Bronchial epithelial cell (primary cell): ENCODE data around the gene PCNX3. TPM values are rescaled to one million over a fixed set of nuclear protein-coding genes. Genes with fewer than 3 reads are reported as not detected.

Source experiments
- DNase-seq: peaks from one replicate; pipeline ENCODE4 v3.0.0-alpha.2; 2010; ENCODE audit warnings: low read depth
- FAIRE-seq: peaks from 2 replicates; lab custom pipeline; 2011; peaks lifted over from hg19 to GRCh38; lab: Jason Lieb, UNC
- H3K27me3 ChIP-seq: 2 replicates; pipeline ENCODE4 v1.5.1; 2011; ENCODE audit warnings: low read length; ENCODE audit not compliant: control insufficient read depth, insufficient read depth
- H3K36me3 ChIP-seq: 2 replicates; pipeline ENCODE4 v1.5.1; 2011; ENCODE audit warnings: low read length; ENCODE audit not compliant: control insufficient read depth, insufficient read depth
- H3K4me3 ChIP-seq: 2 replicates; pipeline ENCODE4 v1.5.1; 2011; ENCODE audit warnings: mild to moderate bottlenecking, low read depth, low read length, control low read depth
- CTCF ChIP-seq: IDR thresholded peaks from 2 replicates; pipeline ENCODE4 v1.5.1; 2011; ENCODE audit warnings: mild to moderate bottlenecking, moderate library complexity, low read length, control low read depth, inconsistent platforms; ENCODE audit not compliant: insufficient read depth, severe bottlenecking
- total RNA-seq: library from RNA; depleted of rRNA; stranded (reverse); fragments of >200 nt; gene quantifications from 2 replicates; pipeline ENCODE4 v1.2.1, GENCODE V29; 2014

Gene PCNX3
- total RNA-seq, 1 donor from 2014 or later = 5.3 TPM

GRCh38 chr11:65579291-65579690 lies 36.3 kb upstream of the PCNX3 start:
- no peak for TF ChIP-seq CTCF
- no peak overlapping the region for H3K4me3 ChIP-seq
- peaks cover 34% of the 10 kb centered on the region for H3K36me3 ChIP-seq
- DNase-seq (no peak), FAIRE-seq (no peak)
- H3K27me3 ChIP-seq = no peaks in the 10 kb centered on the region

- Histone ChIP-seq H3K27me3 (no peaks in the 10 kb centered on the region), H3K36me3 (peaks cover 35% of the 10 kb centered on the region), H3K4me3 (no peak overlapping the region)
- FAIRE-seq = no peak
- DNase-seq = no peak
- TF ChIP-seq CTCF = no peak
Observed at GRCh38 chr11:65580031-65580692, 35.4 kb upstream of the PCNX3 start.

GRCh38 chr11:65580756-65581155 lies 34.8 kb upstream of the PCNX3 start:
- no peak for FAIRE-seq

GRCh38 chr11:65581928-65582327 lies 33.6 kb upstream of the PCNX3 start:
- H3K36me3 ChIP-seq = peaks cover 46% of the 10 kb centered on the region
- DNase-seq = no peak

More at GRCh38 chr11:65580756-65581155, 34.8 kb upstream of the PCNX3 start:
- Histone ChIP-seq H3K4me3 (no peak overlapping the region), H3K27me3 (no peaks in the 10 kb centered on the region), H3K36me3 (peaks cover 38% of the 10 kb centered on the region)
- no peak for DNase-seq
- TF ChIP-seq CTCF = no peak

GRCh38 chr11:65583589-65583988 lies 32.0 kb upstream of the PCNX3 start:
- FAIRE-seq (no peak), DNase-seq (no peak)
- Histone ChIP-seq H3K4me3 (no peak overlapping the region), H3K27me3 (no peaks in the 10 kb centered on the region), H3K36me3 (peaks cover 42% of the 10 kb centered on the region)
- no peak for TF ChIP-seq CTCF

More at GRCh38 chr11:65581928-65582327, 33.6 kb upstream of the PCNX3 start:
- Histone ChIP-seq H3K4me3 (no peak overlapping the region), H3K27me3 (no peaks in the 10 kb centered on the region)
- TF ChIP-seq CTCF = no peak
- no peak for FAIRE-seq

GRCh38 chr11:65584106-65584505 lies 31.5 kb upstream of the PCNX3 start:
- no peak for FAIRE-seq
- Histone ChIP-seq H3K36me3 (peaks cover 42% of the 10 kb centered on the region), H3K4me3 (no peak overlapping the region)

More at GRCh38 chr11:65584106-65584505, 31.5 kb upstream of the PCNX3 start:
- no peak for DNase-seq
- TF ChIP-seq CTCF = no peak
- no peaks in the 10 kb centered on the region for H3K27me3 ChIP-seq
